NCI-H1694 (cell line): ENCODE data around the gene NUP210L.

Experiments
- DNase-seq: peaks from one replicate; lab custom pipeline; 2025; lab: John Stamatoyannopoulos, UW

The NUP210L gene

GRCh38 chr1:153944005-153944826, 210.7 kb downstream of the NUP210L start:
- DNase-seq: no peak

GRCh38 chr1:153942766-153943549, 211.9 kb downstream of the NUP210L start:
- DNase-seq: no peak
